ENCODE data around the gene NRAS. TPM values are rescaled to one million over a fixed set of nuclear protein-coding genes. Genes with fewer than 3 reads are reported as not detected.
"Not testable (repeated sequence)": the region's sequence is repeated elsewhere in the genome, so short reads cannot be mapped to it uniquely, and the experiment has no call there.

NRAS gene
- total and polyA plus RNA-seq, 3 donors from 2014 or later: 17.4 to 24.6 (median 22.8) TPM

DNA sequence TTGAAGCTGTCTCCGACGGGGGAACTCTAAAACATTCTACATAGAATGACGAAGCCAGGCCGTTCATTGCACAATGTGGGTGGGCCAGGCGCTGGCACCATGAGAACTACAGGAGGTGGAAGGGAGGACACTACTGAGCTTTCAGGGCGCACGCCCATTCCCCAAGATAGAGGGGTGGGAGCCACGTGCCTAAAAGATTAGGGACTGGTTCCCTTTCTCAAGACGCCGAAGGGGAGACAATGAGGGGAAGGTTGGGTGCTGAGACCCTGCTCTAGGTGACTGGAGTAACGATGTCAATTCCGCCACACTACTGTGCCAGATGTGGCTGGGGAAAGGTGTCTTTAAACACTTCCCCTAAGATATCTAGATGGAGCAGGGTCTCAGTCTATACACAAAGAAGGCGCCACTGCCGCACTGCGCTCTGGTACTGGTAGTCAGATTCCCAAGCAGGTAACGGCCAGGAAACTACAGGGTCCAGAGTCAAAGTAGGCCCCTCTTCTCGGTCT, 40.4 kb upstream of the NRAS start:
- peak; percentile 25 for DNase-seq
- 0 to 1% methylated on average over 15 to 17 of the region's 17 CpGs for WGBS, 2 donors
- intact Hi-C loops (cut with DNase I; ENCODE audit: low total_unique reads): no loop called here
- Histone ChIP-seq H3K4me1 (peaks cover 28% of the 10 kb centered on the region), H3K9me3 (no peaks in the 10 kb centered on the region), H3K27ac (peak overlapping the region; percentile 100), H3K27me3 (no peaks in the 10 kb centered on the region), H3K36me3 (ENCODE audit: low read depth, missing control alignments) (no peaks in the 10 kb centered on the region), H3K4me3 (peak overlapping the region; percentile 100)
- no peak for TF ChIP-seq POLR2A (IDR thresholded peaks at IDR 0.05)
- TF ChIP-seq, protein P1, sequence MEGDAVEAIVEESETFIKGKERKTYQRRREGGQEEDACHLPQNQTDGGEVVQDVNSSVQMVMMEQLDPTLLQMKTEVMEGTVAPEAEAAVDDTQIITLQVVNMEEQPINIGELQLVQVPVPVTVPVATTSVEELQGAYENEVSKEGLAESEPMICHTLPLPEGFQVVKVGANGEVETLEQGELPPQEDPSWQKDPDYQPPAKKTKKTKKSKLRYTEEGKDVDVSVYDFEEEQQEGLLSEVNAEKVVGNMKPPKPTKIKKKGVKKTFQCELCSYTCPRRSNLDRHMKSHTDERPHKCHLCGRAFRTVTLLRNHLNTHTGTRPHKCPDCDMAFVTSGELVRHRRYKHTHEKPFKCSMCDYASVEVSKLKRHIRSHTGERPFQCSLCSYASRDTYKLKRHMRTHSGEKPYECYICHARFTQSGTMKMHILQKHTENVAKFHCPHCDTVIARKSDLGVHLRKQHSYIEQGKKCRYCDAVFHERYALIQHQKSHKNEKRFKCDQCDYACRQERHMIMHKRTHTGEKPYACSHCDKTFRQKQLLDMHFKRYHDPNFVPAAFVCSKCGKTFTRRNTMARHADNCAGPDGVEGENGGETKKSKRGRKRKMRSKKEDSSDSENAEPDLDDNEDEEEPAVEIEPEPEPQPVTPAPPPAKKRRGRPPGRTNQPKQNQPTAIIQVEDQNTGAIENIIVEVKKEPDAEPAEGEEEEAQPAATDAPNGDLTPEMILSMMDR (IDR thresholded peaks at IDR 0.05): no peak

DNA sequence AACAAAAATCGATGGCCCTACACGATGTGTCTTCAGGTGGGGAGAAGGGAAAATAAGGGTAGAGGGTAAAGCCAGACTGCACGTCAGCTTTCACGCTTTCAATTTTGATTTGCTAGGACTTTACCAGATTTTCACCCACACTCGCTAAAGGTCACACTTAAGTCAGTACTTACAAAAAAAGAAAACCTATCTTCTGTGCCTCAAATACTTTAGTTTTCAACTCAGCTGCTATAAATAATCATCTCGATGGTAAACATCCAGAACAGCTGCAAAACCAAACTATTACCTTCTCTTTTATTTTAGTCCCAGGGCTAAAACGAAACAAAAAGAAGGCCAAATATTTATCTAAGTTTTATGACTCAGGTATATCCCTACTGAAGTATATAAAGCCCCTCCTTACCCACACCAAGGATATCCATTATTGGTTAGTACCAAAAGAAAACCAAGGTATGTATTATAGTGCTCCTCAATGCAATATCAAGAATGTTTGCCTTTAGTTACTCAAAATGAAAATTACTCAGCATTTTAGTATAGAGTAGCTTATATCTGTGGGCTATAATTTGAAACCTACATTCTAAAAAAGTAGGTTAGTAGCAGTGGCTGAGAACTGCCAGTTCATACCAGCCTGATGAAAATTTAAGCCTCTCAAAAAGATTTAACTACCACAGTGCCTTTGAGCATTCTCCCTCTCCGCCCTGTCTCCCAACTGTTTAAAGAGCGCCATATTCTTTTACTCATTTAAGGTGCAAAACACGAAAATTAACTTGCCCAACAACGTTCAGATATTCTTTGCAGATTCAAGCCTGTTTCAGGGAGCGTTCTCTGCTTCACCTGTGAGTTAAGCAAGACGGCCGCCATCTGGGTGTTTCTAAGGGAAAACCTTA, 39.7 kb upstream of the NRAS start:
- intact Hi-C loops (cut with DNase I; ENCODE audit: low total_unique reads): no loop called here
- no peaks in the 10 kb centered on the region for H3K9me3 ChIP-seq
- DNase-seq: no peak
- TF ChIP-seq, protein P1 (IDR thresholded peaks at IDR 0.05): no peak
- no peak for TF ChIP-seq POLR2A (IDR thresholded peaks at IDR 0.05)
- peak overlapping the region in 1 of 2 donors; percentile 100 for H3K27ac ChIP-seq
- peaks cover 33% of the 10 kb centered on the region for H3K4me1 ChIP-seq
- H3K36me3 ChIP-seq (ENCODE audit: low read depth, missing control alignments): no peaks in the 10 kb centered on the region
- H3K4me3 ChIP-seq: peak overlapping the region; percentile 100
- WGBS, 2 donors: 22 to 25% methylated on average over 14 of the region's 14 CpGs
- no peaks in the 10 kb centered on the region for H3K27me3 ChIP-seq

DNA sequence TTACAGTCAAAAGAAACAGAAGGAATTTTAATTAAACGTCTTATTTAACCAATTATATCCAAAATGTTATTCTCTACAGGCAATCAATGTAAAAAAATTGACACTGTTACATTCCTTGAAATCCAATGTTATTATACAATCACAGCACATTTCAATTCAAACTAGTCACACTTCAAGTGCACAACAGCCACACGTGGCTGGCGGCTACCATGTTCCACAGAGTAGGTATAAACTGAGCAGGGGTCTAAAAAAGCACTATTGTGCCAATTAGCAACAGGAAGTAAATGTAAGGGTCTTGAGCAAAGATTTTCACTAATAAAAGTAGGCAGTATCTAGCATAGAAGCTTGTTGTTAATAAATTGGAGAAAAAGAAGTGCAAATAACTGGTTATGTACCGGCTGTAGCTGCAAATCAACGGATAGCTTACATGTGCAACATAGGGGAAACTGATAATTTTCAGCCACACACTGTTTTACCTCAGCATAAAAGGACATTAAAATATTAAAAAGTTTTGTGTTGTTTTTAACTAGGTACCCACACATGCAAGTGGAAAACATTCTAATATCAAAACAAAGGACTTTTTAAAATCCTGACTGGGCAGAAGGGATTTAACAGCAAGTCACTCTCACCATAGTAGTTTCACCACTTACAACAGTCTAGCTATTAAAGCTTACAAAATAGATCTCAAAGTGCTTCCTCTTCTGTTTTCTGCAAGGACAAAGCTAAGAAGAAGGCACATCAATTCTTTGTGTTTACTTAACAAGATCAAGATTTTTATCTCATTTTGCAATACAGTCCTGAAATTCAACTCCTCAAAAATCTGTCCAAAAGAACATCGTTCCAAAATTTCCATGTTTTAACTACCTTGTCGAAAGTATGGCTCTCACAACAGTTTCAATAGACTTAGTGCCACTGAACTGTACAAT, 38.7 kb upstream of the NRAS start:
- WGBS, 2 donors: 38 to 47% methylated on average over 7 of the region's 7 CpGs
- no peak for DNase-seq
- no peaks in the 10 kb centered on the region for H3K9me3 ChIP-seq
- peaks cover 40% of the 10 kb centered on the region for H3K4me1 ChIP-seq
- H3K4me3 ChIP-seq: no peak overlapping the region
- no peak for TF ChIP-seq POLR2A (IDR thresholded peaks at IDR 0.05)
- TF ChIP-seq, protein P1 (IDR thresholded peaks at IDR 0.05): no peak
- intact Hi-C loops (cut with DNase I; ENCODE audit: low total_unique reads): no loop called here
- H3K27ac ChIP-seq: no peak overlapping the region
- no peaks in the 10 kb centered on the region for H3K27me3 ChIP-seq
- no peaks in the 10 kb centered on the region for H3K36me3 ChIP-seq (ENCODE audit: low read depth, missing control alignments)

DNA sequence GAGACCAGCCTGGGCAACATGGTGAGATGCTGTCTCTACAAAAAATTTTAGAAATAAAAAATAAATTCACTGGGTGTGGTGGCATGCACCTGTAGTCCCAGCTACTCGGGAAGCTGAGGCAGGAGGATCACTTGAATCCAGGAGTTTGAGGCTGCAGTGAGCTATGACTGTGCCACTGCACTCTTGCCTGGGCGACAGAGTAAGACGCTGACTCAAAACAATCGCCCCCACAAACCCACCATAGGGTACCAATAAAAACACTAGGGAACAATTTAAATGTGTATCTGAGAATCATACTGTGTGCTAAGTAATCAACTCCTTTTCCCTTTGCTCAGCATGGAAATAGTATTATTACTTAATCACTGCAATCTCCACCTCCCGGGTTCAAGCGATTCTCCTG, 37.1 kb upstream of the NRAS start:
- intact Hi-C loops (cut with DNase I; ENCODE audit: low total_unique reads); H3K36me3 ChIP-seq (ENCODE audit: low read depth, missing control alignments); H3K27ac ChIP-seq; H3K9me3 ChIP-seq; H3K4me3 ChIP-seq; DNase-seq; H3K27me3 ChIP-seq: not testable (repeated sequence)
- WGBS, 2 donors: 88 to 92% methylated on average over 6 of the region's 6 CpGs
- peaks cover 43% of the 10 kb centered on the region for H3K4me1 ChIP-seq

DNA sequence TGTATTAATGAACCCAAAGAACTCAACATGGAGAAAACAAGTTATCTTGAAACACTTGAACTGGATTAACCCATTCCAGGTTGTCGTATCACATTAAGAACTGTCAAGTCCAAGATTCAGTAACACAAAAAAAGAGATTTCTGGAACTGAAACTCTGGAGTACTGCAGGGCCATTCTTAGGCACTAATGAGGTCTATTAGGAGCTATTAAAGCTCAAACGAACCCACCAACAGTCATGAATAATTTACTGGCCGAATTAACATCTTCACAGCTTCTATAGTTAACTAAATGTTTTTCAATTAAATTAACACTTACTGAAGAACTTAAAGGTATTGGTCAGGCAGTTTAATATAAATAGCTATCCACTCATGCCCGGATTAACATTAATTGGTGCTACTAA, 36.6 kb upstream of the NRAS start:
- DNase-seq: no peak
- WGBS, 2 donors: 61 to 65% methylated on average over 4 of the region's 4 CpGs
- intact Hi-C loops (cut with DNase I; ENCODE audit: low total_unique reads): no loop called here
- peaks cover 43% of the 10 kb centered on the region for H3K4me1 ChIP-seq
- no peak overlapping the region for H3K4me3 ChIP-seq
- no peak for TF ChIP-seq POLR2A (IDR thresholded peaks at IDR 0.05)
- TF ChIP-seq, protein P1 (IDR thresholded peaks at IDR 0.05): no peak
- no peak overlapping the region for H3K27ac ChIP-seq
- H3K36me3 ChIP-seq (ENCODE audit: low read depth, missing control alignments): no peaks in the 10 kb centered on the region
- no peaks in the 10 kb centered on the region for H3K27me3 ChIP-seq
- no peaks in the 10 kb centered on the region for H3K9me3 ChIP-seq

Data from testis (tissue), 3 donors.